HG03095 (cell line): Measurements from ENCODE around the gene SPG11.
A peak's percentile ranks its signal among the peaks of the same experiment; 100 is the strongest.
"Not testable (repeated sequence)": the region's sequence is repeated elsewhere in the genome, so short reads cannot be mapped to it uniquely, and the experiment has no call there.

Experiments used
- ATAC-seq: cut with Tn5 transposase; IDR thresholded peaks from one replicate; pipeline ENCODE4 v1.9.1; 2021; ENCODE audit warnings: moderate library complexity; ENCODE audit not compliant: unreplicated experiment

SPG11 gene

DNA sequence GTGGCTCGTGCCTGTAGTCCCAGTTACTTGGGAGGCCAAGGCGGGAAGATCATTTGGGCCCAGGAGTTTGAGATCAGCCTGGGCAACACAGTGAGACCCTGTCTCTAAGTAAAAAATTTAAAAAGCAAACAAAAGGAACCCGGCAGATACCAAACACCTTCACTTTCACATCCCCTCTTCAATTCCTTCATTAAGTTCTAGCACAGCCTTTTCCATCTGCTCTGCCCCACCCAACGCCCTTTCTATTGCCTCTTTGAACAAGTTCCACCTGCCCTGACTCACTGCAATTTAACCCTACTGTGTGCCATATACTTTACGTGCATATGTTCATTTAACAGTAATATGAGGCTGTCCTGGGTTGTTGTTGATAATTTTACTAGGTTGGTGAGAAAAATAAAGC lies 12.4 kb upstream of the SPG11 start:
- ATAC-seq: no peak

DNA sequence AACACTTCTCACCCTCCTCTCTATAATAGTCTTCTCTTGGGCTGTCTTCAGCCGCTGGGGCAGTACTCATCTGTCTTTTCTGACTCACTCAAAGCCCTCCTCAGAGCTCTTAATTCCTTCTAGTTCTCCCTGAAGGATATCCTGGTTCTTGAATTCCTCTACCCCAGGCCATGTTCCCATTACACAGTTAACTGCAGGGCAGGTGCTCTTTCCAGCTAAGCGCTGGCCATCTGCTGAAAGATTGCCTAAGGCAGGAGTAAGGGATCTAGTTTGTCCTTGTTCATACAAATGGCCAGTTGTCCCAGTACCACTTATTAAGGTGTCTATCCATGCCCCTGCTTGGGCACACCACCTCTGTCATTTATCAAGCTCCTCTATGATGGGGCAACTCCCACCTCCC lies 10.2 kb upstream of the SPG11 start:
- ATAC-seq: no peak

DNA sequence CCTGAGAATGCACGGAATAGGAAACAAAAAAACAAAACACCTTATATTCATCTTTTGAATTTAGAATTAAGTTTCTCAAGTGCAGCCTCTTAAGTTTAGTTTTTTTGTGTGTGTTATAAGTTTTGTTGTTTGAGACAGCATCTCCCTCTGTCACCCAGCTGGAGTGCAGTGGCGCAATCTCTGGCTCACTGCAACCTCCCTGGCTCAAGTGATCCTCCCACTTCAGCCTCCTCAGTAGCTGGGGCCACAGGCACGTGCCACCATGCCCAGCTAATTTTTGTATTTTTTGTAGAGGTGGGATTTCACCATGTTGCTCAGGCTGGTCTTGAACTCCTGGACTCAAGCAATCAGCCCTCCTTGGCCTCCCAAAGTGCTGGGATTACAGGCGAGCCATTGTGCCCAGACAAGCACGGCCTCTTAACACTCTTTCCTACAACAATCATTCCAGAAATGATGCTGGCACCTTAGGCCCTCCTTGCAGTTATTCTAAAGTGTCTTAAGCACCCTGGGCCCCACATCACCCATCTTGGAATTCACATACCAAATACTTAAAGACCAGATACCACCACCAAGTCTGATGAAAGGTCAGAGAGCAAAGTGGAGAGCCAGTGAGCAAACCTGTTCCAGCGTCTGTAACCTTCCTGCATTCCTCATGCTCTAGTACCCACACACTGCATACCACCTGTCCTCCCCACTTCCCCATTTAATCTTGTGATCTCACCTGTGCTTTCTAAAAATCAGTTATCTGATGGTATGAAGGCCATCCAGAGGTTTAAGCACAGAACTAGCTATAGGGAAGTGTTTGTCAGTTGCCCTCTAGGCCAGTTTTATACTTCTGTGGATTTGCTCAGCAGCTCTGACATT lies 6.9 kb upstream of the SPG11 start:
- ATAC-seq: no peak

GRCh38 chr15:44668921-44669320 lies 5.5 kb upstream of the SPG11 start:
- no peak for ATAC-seq

DNA sequence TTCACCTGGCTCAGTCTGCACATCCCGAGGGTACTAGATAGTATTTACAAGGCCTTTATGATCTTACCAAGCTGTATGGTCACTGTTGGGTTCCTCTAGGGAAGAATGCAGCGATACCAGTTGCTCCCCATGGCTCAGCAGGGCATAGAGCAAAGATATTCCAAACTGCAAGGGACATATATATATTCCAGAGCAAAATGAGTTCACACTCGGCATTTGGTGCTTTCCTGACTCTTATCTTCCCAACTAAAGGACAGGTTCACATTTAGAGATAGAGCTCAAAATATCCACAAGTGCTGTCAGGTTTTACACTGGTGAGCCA lies 3.5 kb upstream of the SPG11 start:
- no peak for ATAC-seq

DNA sequence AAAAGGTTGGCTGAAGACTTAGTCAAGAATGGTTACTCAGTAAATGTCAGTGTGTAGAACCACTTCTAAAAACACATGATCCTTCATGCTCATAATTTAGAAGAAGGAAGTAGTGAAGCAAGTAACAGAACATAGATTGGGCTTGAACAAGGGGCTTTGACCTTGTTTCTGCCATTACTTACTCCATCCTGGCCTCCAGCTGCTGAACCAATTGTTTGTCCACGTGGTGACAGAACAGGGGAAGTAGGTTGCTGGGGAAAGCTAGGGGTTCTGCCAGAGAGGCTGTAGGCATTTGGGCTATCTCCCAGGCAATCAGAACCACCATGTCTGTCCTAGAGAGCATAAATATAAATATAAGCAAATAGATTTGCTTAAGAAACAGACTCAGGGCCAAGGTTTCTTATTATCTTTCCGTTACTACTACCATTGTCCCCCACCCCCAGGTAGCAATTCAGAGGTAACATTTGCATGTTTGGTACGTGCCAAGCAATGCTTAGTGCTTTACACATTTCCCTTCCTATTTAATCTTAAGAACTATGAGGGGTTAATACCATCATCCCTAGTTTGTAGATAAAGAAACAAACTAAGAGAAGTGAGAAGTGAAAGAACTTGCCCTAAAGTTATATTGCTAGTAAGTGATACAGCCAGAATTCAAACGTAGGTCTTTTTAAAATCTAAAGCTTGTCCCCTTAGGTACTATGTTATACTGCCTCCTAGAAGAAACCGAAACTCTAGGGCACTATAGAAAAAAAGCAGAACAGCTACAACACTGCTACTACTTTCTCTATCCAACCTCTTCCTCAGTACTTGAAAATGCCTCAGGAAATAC lies 3.0 kb upstream of the SPG11 start:
- no peak for ATAC-seq

GRCh38 chr15:44662478-44663409 lies 718 bp downstream of the SPG11 start:
- ATAC-seq: peak; percentile 37

GRCh38 chr15:44661576-44661975 lies 1.9 kb downstream of the SPG11 start:
- ATAC-seq: no peak

- ATAC-seq: no peak
These were observed 4.4 kb downstream of the SPG11 start for GRCh38 chr15:44659056-44659455.

- ATAC-seq: no peak
These were observed 6.1 kb downstream of the SPG11 start for GRCh38 chr15:44657378-44657777.

- ATAC-seq: no peak
These were observed 6.5 kb downstream of the SPG11 start for GRCh38 chr15:44656913-44657312.

GRCh38 chr15:44656298-44656697 lies 7.2 kb downstream of the SPG11 start:
- no peak for ATAC-seq

DNA sequence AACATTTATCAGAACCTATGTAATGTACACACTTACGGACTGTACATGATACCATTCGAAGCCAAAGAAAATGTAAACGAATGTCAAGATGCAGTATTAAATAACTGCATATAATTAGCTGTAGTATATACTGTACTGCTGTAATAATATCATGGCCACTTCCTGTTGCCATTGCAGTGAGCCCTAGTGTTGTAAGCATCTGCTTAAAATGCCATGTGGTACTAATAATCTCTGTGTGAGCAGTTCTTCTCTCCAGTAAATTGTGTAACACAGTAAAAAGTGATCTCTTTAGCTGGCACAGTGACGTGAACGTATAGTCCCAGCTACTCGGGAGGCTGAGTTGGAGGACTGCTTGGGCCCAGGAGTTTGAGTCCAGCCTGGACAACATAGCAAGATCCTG lies 8.6 kb downstream of the SPG11 start:
- no peak for ATAC-seq

DNA sequence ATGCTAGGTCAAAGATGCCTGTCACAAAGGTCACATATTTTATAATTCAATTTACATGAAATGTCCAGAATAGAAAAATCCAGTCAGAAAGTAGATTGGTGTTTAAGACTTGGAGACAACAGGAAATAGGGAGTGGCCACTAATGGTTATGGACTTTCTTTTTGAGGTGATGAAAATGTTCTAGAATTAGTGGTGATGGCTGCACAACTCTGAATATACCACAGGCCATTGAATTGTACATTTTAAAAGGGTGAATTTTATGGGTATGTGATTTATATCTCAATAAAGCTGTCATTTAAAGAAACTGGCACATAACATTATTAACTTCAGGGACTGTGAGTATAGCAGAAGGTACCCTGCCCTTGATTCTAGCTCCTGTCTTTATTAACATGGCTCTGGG lies 15.8 kb downstream of the SPG11 start:
- ATAC-seq: no peak

GRCh38 chr15:44647036-44647435 lies 16.4 kb downstream of the SPG11 start:
- ATAC-seq: no peak

DNA sequence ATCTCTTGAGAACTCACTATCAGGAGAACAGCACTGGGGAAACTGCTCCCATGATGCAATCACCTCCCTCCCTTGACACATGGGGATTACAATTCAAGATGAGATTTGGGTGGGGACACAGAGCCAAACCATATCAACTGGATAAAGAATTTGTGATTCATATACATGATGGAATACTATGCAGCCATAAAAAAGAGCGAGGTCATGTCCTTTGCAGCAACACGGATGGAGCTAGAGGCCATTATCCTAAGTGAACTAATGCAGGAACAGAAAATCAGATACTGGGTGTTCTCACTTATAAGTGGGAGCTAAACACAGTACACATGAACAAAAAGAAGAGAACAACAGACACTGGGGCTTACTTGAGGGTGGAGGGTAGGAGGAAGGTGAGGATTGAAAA lies 17.0 kb downstream of the SPG11 start:
- no peak for ATAC-seq

DNA sequence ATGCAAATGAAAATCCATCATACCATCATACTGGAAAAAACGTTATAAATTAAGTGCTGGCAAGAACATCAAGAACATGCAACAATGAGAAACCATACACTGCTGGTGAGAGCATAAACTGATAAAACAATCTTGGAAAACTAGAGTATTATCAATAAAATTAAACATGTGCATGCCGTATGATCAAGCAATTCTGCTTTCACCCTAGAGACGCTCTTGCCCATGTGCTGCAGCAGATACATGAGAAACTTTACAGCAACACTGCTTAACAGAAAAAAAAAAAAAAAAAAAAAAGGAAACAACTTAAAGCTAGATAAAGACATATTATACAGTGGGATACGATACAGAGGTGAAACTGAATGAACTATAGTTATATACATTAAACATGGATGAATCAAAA lies 21.8 kb downstream of the SPG11 start:
- ATAC-seq: no peak

- no peak for ATAC-seq
These were observed 26.5 kb downstream of the SPG11 start for GRCh38 chr15:44636976-44637375.

DNA sequence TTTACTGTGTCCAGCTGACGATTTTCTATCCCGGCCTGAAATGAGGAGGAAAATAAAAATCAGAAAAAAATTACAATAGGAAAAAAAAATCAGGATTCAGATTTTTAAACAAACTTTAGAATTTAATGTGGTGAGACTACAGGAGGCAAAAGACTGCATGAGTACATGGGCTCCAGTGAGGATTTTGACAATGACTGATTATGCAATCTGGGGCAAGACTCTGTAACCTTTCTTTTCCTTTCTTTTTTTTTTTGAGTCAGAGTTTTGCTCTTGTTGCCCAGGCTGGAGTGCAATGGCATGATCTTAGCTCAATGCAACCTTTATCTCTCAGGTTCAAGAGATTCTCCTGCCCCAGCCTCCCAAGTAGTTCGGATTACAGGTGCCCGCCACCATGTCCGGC lies 29.9 kb downstream of the SPG11 start:
- ATAC-seq: no peak

- not testable (repeated sequence) for ATAC-seq
These were observed 38.2 kb downstream of the SPG11 start for GRCh38 chr15:44625286-44625685.

- no peak for ATAC-seq
These were observed 40.3 kb downstream of the SPG11 start for GRCh38 chr15:44623178-44623577.
